Ishikawa (cell line): Measurements from ENCODE around the gene CCDC154.

ENCODE experiments used
- CEBPB ChIP-seq: IDR thresholded peaks from 2 replicates; pipeline ENCODE4 v1.6.1; 2012
- CREB1 ChIP-seq: IDR thresholded peaks from 2 replicates; pipeline ENCODE4 v1.6.1; 2012; ENCODE audit warnings: low read depth
- EGR1 ChIP-seq: IDR thresholded peaks from 2 replicates; pipeline ENCODE4 v1.6.1; 2012
- EP300 ChIP-seq: IDR thresholded peaks from 2 replicates; pipeline ENCODE4 v1.6.1; 2012; ENCODE audit warnings: borderline replicate concordance
- FOXM1 ChIP-seq: IDR thresholded peaks from 2 replicates; pipeline ENCODE4 v1.6.1; 2012; ENCODE audit warnings: low read depth, borderline replicate concordance
- MAX ChIP-seq: IDR thresholded peaks from 2 replicates; pipeline ENCODE4 v1.6.1; 2012
- NFIC ChIP-seq: IDR thresholded peaks from 2 replicates; pipeline ENCODE4 v1.6.1; 2012
- RAD21 ChIP-seq: IDR thresholded peaks from 2 replicates; pipeline ENCODE4 v1.6.1; 2012; ENCODE audit warnings: low read depth
- REST ChIP-seq: IDR thresholded peaks from 2 replicates; pipeline ENCODE4 v1.6.1; 2012; ENCODE audit warnings: low read depth, mild to moderate bottlenecking
- TAF1 ChIP-seq: IDR thresholded peaks from 2 replicates; pipeline ENCODE4 v1.6.1; 2012; ENCODE audit warnings: low read depth, mild to moderate bottlenecking
- TCF12 ChIP-seq: IDR thresholded peaks from 2 replicates; pipeline ENCODE4 v1.6.1; 2012; ENCODE audit warnings: low read depth
- TEAD4 ChIP-seq: IDR thresholded peaks from 2 replicates; pipeline ENCODE4 v1.6.1; 2012
- YY1 ChIP-seq: IDR thresholded peaks from 2 replicates; pipeline ENCODE4 v1.6.1; 2012; ENCODE audit warnings: low read depth
- ZBTB7A ChIP-seq: IDR thresholded peaks from 2 replicates; pipeline ENCODE4 v1.6.1; 2012; ENCODE audit warnings: low read depth
- TF ChIP-seq, protein P1 (sequence below): IDR thresholded peaks from 2 replicates; pipeline ENCODE4 v1.6.1; 2012

Gene CCDC154

DNA sequence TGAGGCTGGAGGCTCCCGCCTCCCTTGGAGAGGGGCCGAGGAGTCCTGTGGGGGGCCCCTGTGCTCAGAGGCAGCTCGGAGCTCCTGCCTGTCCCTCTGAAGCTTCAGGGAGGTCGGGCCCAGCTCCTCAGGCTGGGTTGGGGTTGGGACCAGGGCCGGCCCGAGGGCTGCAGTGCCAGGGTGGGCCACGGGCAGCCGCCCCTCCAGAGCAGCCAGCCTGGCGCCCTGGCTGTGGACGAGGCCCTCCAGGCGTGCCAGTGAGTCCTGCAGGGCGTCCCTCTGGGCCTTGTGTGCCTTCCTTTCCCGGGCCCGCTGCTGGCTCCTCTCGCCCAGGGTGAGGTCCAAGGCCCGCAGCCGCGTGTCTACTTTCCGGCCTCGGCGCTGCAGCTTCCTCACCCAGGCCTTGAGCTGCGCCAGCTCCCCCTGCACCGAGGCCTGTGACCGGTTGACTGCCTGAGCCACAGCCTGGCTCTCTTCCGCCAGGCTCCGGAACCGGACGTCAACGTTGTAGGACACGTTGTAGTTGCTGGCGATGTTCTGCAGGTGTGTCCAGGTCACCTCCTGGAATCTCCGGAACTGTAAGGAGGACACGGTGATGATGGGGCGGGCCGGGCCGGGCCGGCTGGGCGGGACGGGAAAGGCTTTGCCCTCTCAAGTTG, 43.2 kb upstream of the CCDC154 start:
- TF ChIP-seq TCF12 (no peak), RAD21 (no peak), TEAD4 (no peak), ZBTB7A (no peak), FOXM1 (no peak), YY1 (no peak), NFIC (no peak), CEBPB (no peak), REST (no peak), MAX (no peak), EGR1 (no peak), EP300 (no peak), CREB1 (no peak), TAF1 (no peak)
- TF ChIP-seq, protein P1, sequence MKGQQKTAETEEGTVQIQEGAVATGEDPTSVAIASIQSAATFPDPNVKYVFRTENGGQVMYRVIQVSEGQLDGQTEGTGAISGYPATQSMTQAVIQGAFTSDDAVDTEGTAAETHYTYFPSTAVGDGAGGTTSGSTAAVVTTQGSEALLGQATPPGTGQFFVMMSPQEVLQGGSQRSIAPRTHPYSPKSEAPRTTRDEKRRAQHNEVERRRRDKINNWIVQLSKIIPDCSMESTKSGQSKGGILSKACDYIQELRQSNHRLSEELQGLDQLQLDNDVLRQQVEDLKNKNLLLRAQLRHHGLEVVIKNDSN = no peak

- no peak for TF ChIP-seq EP300
- no peak for TF ChIP-seq NFIC
- no peak for TF ChIP-seq EGR1
Observed at GRCh38 chr16:1486551-1487390, 42.4 kb upstream of the CCDC154 start.

GRCh38 chr16:1485847-1486496, 41.6 kb upstream of the CCDC154 start:
- no peak for TF ChIP-seq MAX
- TF ChIP-seq ZBTB7A = no peak
- no peak for TF ChIP-seq NFIC
- TF ChIP-seq TCF12 = no peak
- no peak for TF ChIP-seq REST
- no peak for TF ChIP-seq EP300
- no peak for TF ChIP-seq RAD21
- TF ChIP-seq, protein P1 = no peak
- no peak for TF ChIP-seq TAF1
- no peak for TF ChIP-seq YY1
- TF ChIP-seq CREB1 = no peak
- TF ChIP-seq FOXM1 = no peak
- no peak for TF ChIP-seq EGR1
- TF ChIP-seq CEBPB = no peak
- no peak for TF ChIP-seq TEAD4

DNA sequence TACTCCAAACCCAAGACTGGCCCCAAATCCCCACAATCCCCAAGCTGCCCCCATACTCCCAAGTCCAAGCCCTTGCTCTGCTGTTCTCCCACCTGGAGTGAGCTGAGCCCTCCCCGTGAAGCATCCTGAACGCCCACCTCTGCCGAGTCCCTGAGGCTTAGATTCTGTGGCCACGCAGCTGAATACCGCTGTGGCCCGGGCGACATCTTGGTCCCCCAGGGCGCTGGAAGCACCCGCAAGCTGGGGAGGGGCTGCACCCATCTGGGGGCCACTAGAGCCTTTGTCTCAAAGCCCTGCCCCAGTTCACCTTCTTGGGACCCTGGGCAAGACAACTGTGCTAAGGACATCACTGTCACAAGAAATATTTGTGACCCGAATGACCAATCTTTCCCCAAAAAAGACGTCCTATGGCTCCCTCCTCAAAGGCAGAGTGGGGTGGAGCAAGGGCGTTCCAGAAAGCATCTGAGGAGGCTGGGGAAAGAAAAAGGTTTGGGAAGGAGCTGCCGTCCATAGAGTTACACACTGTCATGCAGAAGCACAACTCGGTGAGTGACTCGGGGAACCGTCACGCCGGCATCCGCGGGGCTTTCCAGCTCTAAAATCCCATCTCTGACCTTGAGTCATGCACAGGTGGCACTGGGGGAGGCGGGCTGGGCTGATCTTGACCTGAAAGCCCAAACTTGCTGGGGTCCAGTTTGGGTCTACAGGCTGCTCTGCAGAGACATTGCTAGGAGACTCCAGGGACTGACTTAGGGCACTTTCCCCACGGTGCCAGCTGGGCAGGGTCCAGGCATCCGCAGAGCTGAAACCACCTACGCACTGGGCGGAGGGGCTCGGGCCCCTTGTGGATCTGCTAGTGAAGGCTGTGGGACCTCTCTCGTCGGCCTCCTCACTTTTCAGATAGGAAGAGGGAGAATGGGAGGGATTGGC, 37.8 kb upstream of the CCDC154 start:
- TF ChIP-seq TCF12 (no peak), MAX (no peak), REST (no peak), CEBPB (no peak), RAD21 (no peak), CREB1 (no peak), ZBTB7A (no peak), TAF1 (no peak)
- TF ChIP-seq, protein P1 = no peak
